Effector CD8-positive, alpha-beta T cell (primary cell): ENCODE results near the gene BLTP2.
"Not testable (repeated sequence)": the region's sequence is repeated elsewhere in the genome, so short reads cannot be mapped to it uniquely, and the experiment has no call there.

Experiments used
- DNase-seq: peaks from one replicate; lab custom pipeline; 2025; lab: John Stamatoyannopoulos, UW

BLTP2 gene

GRCh38 chr17:28646039-28646754, 1.2 kb upstream of the BLTP2 start:
- DNase-seq, result no peak

- no peak for DNase-seq
Observed at GRCh38 chr17:28645576-28645939, 600 bp upstream of the BLTP2 start.

GRCh38 chr17:28643983-28644786, 773 bp downstream of the BLTP2 start:
- no peak for DNase-seq

GRCh38 chr17:28641579-28641978, 3.4 kb downstream of the BLTP2 start:
- DNase-seq, result no peak

- no peak for DNase-seq
Observed at GRCh38 chr17:28635506-28635905, 9.5 kb downstream of the BLTP2 start.

- DNase-seq, result no peak
Observed at GRCh38 chr17:28634206-28634865, 10.6 kb downstream of the BLTP2 start.

GRCh38 chr17:28626818-28627217, 18.1 kb downstream of the BLTP2 start:
- DNase-seq, result no peak

GRCh38 chr17:28624148-28624547, 20.8 kb downstream of the BLTP2 start:
- DNase-seq, result no peak

- DNase-seq, result no peak
Observed at GRCh38 chr17:28623696-28624095, 21.3 kb downstream of the BLTP2 start.

- DNase-seq, result no peak
Observed at GRCh38 chr17:28622186-28622585, 22.8 kb downstream of the BLTP2 start.

- no peak for DNase-seq
Observed at GRCh38 chr17:28620010-28620409, 24.9 kb downstream of the BLTP2 start.

- DNase-seq, result no peak
Observed at GRCh38 chr17:28618464-28618863, 26.5 kb downstream of the BLTP2 start.

- no peak for DNase-seq
Observed at GRCh38 chr17:28616281-28616680, 28.7 kb downstream of the BLTP2 start.

GRCh38 chr17:28615260-28615940, 29.6 kb downstream of the BLTP2 start:
- DNase-seq, result no peak

- DNase-seq, result no peak
Observed at GRCh38 chr17:28613931-28614381, 31.0 kb downstream of the BLTP2 start, which contains the start of gene RSKR. RSKR (minus strand) TSS chr17:28614185; CDS start chr17:28614161, 24 bp downstream.

- peak; percentile 3 for DNase-seq
Observed at GRCh38 chr17:28612936-28613872, 31.8 kb downstream of the BLTP2 start.

GRCh38 chr17:28612531-28612930, 32.4 kb downstream of the BLTP2 start:
- no peak for DNase-seq

GRCh38 chr17:28610376-28610775, 34.6 kb downstream of the BLTP2 start:
- no peak for DNase-seq

GRCh38 chr17:28604031-28604430, 40.9 kb downstream of the BLTP2 start:
- not testable (repeated sequence) for DNase-seq

- peak; percentile 28 for DNase-seq
Observed at GRCh38 chr17:28599311-28600184, 45.4 kb downstream of the BLTP2 start.
